Nephron (organoid): ENCODE results near the gene NR2F2.

Experiments
- H3K27ac Mint-ChIP-seq, 3 experiments: 2 replicates each; pipeline ENCODE4 v1.8.0; 2020; ENCODE audit warnings: mixed read lengths in 3 of 3, mild to moderate bottlenecking in 2 of 3, moderate library complexity in 1 of 3
- H3K27me3 Mint-ChIP-seq: 2 replicates; pipeline ENCODE4 v1.8.0; 2021; ENCODE audit warnings: low read depth, mild to moderate bottlenecking, moderate library complexity, mixed read lengths
- H3K36me3 Mint-ChIP-seq: 2 replicates; pipeline ENCODE4 v1.8.0; 2020; ENCODE audit warnings: low read depth, mixed read lengths
- H3K4me1 Mint-ChIP-seq: 2 replicates; pipeline ENCODE4 v1.8.0; 2020; ENCODE audit warnings: mixed read lengths
- H3K4me3 Mint-ChIP-seq, 3 experiments: 2 replicates each; pipeline ENCODE4 v1.8.0; 2020; ENCODE audit warnings: mild to moderate bottlenecking in 3 of 3, mixed read lengths in 3 of 3, moderate library complexity in 2 of 3
- H3K9me3 Mint-ChIP-seq: 2 replicates; pipeline ENCODE4 v1.8.0; 2020; ENCODE audit warnings: mixed read lengths
- CTCF ChIP-seq, 3 experiments: fragments of 200-600 bp; sonication (generic); IDR thresholded peaks; one replicate each; pipeline ENCODE4 v1.5.0; 2021; ENCODE audit warnings: antibody characterized with exemption in 3 of 3; ENCODE audit not compliant: unreplicated experiment in 3 of 3

NR2F2 gene

GRCh38 chr15:96356494-96357455 lies 26.3 kb downstream of the NR2F2 start:
- Mint-ChIP-seq H3K27me3 (peaks cover 82% of the 10 kb centered on the region), H3K9me3 (no peaks in the 10 kb centered on the region), H3K27ac (peak overlapping the region in 2 of 3 experiments; percentile 88 to 91), H3K4me1 (peaks cover 38% of the 10 kb centered on the region), H3K4me3 (no peak overlapping the region), H3K36me3 (no peaks in the 10 kb centered on the region)
- peak; percentile 99 for TF ChIP-seq CTCF (IDR thresholded peaks at IDR 0.05; ENCODE audit: unreplicated experiment in 3 of 3)

GRCh38 chr15:96358001-96358801 lies 27.7 kb downstream of the NR2F2 start:
- no peak for TF ChIP-seq CTCF (IDR thresholded peaks at IDR 0.05; ENCODE audit: unreplicated experiment in 3 of 3)
- Mint-ChIP-seq H3K4me1 (peaks cover 41% of the 10 kb centered on the region), H3K4me3 (no peak overlapping the region), H3K9me3 (no peaks in the 10 kb centered on the region), H3K36me3 (peaks cover 4% of the 10 kb centered on the region), H3K27me3 (peaks cover 86% of the 10 kb centered on the region), H3K27ac (peak overlapping the region in 2 of 3 experiments; percentile 88 to 99)

GRCh38 chr15:96358821-96359615 lies 28.5 kb downstream of the NR2F2 start:
- Mint-ChIP-seq H3K4me1 (peaks cover 41% of the 10 kb centered on the region), H3K36me3 (peaks cover 7% of the 10 kb centered on the region), H3K9me3 (no peaks in the 10 kb centered on the region), H3K27me3 (peaks cover 86% of the 10 kb centered on the region), H3K4me3 (no peak overlapping the region), H3K27ac (no peak overlapping the region)
- TF ChIP-seq CTCF (IDR thresholded peaks at IDR 0.05; ENCODE audit: unreplicated experiment in 3 of 3): no peak

GRCh38 chr15:96359616-96360521 lies 29.4 kb downstream of the NR2F2 start:
- TF ChIP-seq CTCF (IDR thresholded peaks at IDR 0.05; ENCODE audit: unreplicated experiment in 3 of 3): no peak
- Mint-ChIP-seq H3K36me3 (peaks cover 7% of the 10 kb centered on the region), H3K27ac (no peak overlapping the region), H3K4me3 (peak overlapping the region in 1 of 3 experiments; percentile 76), H3K4me1 (peaks cover 41% of the 10 kb centered on the region), H3K27me3 (peaks cover 93% of the 10 kb centered on the region), H3K9me3 (no peaks in the 10 kb centered on the region)
